Neural cell (in vitro differentiated cells): Measurements from ENCODE around the gene GPR173. TPM values are rescaled to one million over a fixed set of nuclear protein-coding genes. Genes with fewer than 3 reads are reported as not detected.

Experiments
- H2AFZ ChIP-seq: fragments of 200-600, 300-800 bp; sonication (generic), shearing (Covaris generic); 2 replicates; pipeline ENCODE4 v1.6.0; 2014; ENCODE audit warnings: low read depth, mild to moderate bottlenecking, antibody characterized with exemption, low read length, moderate library complexity
- H3F3A ChIP-seq: fragments of 200-600 bp; shearing (Covaris generic); 2 replicates; pipeline ENCODE4 v1.6.1; 2016; ENCODE audit warnings: mild to moderate bottlenecking, moderate library complexity, mixed read lengths, antibody characterized with exemption, low read length; ENCODE audit not compliant: insufficient read depth, poor library complexity, severe bottlenecking
- H3K27ac ChIP-seq: fragments of 200-600, 300-800 bp; sonication (generic), shearing (Covaris generic); 2 replicates; pipeline ENCODE4 v1.5.1; 2014; ENCODE audit warnings: mild to moderate bottlenecking, low read length, moderate library complexity
- H3K27me3 ChIP-seq: fragments of 300-800, 200-600 bp; sonication (generic), shearing (Covaris generic); 2 replicates; pipeline ENCODE4 v1.6.0; 2014; ENCODE audit warnings: mild to moderate bottlenecking, low read depth, low read length, moderate library complexity; ENCODE audit not compliant: insufficient read depth
- H3K36me3 ChIP-seq: fragments of 300-800, 200-600 bp; sonication (generic), shearing (Covaris generic); 2 replicates; pipeline ENCODE4 v1.5.1; 2014; ENCODE audit warnings: mild to moderate bottlenecking, antibody characterized with exemption, low read length, moderate library complexity; ENCODE audit not compliant: insufficient read depth
- H3K4me2 ChIP-seq: fragments of 300-800, 200-600 bp; sonication (generic), shearing (Covaris generic); 2 replicates; pipeline ENCODE4 v1.6.0; 2014; ENCODE audit warnings: mild to moderate bottlenecking, low read length
- H3K4me3 ChIP-seq: fragments of 300-800, 200-600 bp; sonication (generic), shearing (Covaris generic); 2 replicates; pipeline ENCODE4 v1.5.1; 2014; ENCODE audit warnings: mild to moderate bottlenecking, low read length, moderate library complexity
- H3K79me2 ChIP-seq: fragments of 200-600 bp; shearing (Covaris generic); replicated peaks from 2 replicates; pipeline ENCODE4 v1.6.0; 2014; ENCODE audit warnings: mild to moderate bottlenecking, low read length, moderate library complexity; ENCODE audit not compliant: insufficient read depth
- H3K9ac ChIP-seq: fragments of 300-800, 200-600 bp; sonication (generic), shearing (Covaris generic); 2 replicates; pipeline ENCODE4 v1.6.1; 2016; ENCODE audit warnings: mild to moderate bottlenecking, low read length, mixed read lengths
- H3K9me2 ChIP-seq: fragments of 200-600 bp; shearing (Covaris generic); 2 replicates; pipeline ENCODE4 v1.6.1; 2016; ENCODE audit warnings: mild to moderate bottlenecking, low read length, mixed read lengths; ENCODE audit not compliant: insufficient read depth
- H3K9me3 ChIP-seq: fragments of 200-600, 300-800 bp; sonication (generic), shearing (Covaris generic); 2 replicates; pipeline ENCODE4 v1.6.1; 2016; ENCODE audit warnings: mild to moderate bottlenecking, mixed run types, low read length, moderate library complexity, mixed read lengths
- H4K20me1 ChIP-seq: fragments of 200-600 bp; shearing (Covaris generic); 2 replicates; pipeline ENCODE4 v1.6.1; 2016; ENCODE audit warnings: mild to moderate bottlenecking, mixed run types; ENCODE audit not compliant: insufficient read depth
- CTCF ChIP-seq: fragments of 450-650 bp; IDR thresholded peaks from 2 replicates; pipeline ENCODE4 v1.5.1; 2014; ENCODE audit warnings: antibody characterized with exemption, mild to moderate bottlenecking, moderate library complexity; ENCODE audit not compliant: poor library complexity, severe bottlenecking
- EP300 ChIP-seq: fragments of 450-650 bp; conservative IDR thresholded peaks from 2 replicates; pipeline ENCODE4 v1.6.1; 2014; ENCODE audit warnings: antibody characterized with exemption, mild to moderate bottlenecking, moderate library complexity; ENCODE audit not compliant: poor library complexity, severe bottlenecking
- EZH2 ChIP-seq: fragments of 200-600, 300-800 bp; shearing (Covaris generic), sonication (generic); IDR thresholded peaks from 2 replicates; pipeline ENCODE4 v1.6.1; 2014; ENCODE audit warnings: antibody characterized with exemption, low read length, borderline replicate concordance, mild to moderate bottlenecking; ENCODE audit not compliant: insufficient read depth, poor library complexity, severe bottlenecking
- MXI1 ChIP-seq: fragments of 450-650 bp; conservative IDR thresholded peaks from 2 replicates; pipeline ENCODE4 v1.6.1; 2014; ENCODE audit warnings: antibody characterized with exemption, mild to moderate bottlenecking; ENCODE audit not compliant: poor library complexity, severe bottlenecking
- POLR2AphosphoS5 ChIP-seq: IDR thresholded peaks from 2 replicates; pipeline ENCODE4 v1.6.1; 2012
- RAD21 ChIP-seq: fragments of 450-650 bp; conservative IDR thresholded peaks from 2 replicates; pipeline ENCODE4 v1.6.1; 2014; ENCODE audit warnings: antibody characterized with exemption, mild to moderate bottlenecking, moderate library complexity
- REST ChIP-seq: IDR thresholded peaks from 2 replicates; pipeline ENCODE4 v1.6.1; 2012; ENCODE audit warnings: borderline replicate concordance
- SMC3 ChIP-seq: fragments of 450-650 bp; conservative IDR thresholded peaks from 2 replicates; pipeline ENCODE4 v1.6.1; 2014; ENCODE audit warnings: antibody characterized with exemption, mild to moderate bottlenecking, moderate library complexity; ENCODE audit not compliant: poor library complexity
- TAF1 ChIP-seq: IDR thresholded peaks from 2 replicates; pipeline ENCODE4 v1.6.1; 2012; ENCODE audit warnings: low read depth
- polyA plus RNA-seq: library from polyadenylated mRNA; depleted of rRNA; stranded (reverse); fragments of >200 nt; gene quantifications from 2 replicates; pipeline ENCODE4 v1.2.3, GENCODE V29; 2014

GPR173 gene
- polyA plus RNA-seq, 1 donor from 2014 or later = 26.9 TPM

- Histone ChIP-seq H2AFZ (no peak overlapping the region), H3K36me3 (no peaks in the 10 kb centered on the region), H3K27ac (no peak overlapping the region), H3K27me3 (no peaks in the 10 kb centered on the region), H4K20me1 (no peaks in the 10 kb centered on the region), H3K9me3 (no peaks in the 10 kb centered on the region), H3K4me3 (peak overlapping the region; percentile 82), H3K9ac (peak overlapping the region; percentile 85), H3K79me2 (no peaks in the 10 kb centered on the region), H3K4me2 (peak overlapping the region; percentile 48), H3K9me2 (no peaks in the 10 kb centered on the region), H3F3A (no peaks in the 10 kb centered on the region)
- no peak for TF ChIP-seq EZH2
- no peak for TF ChIP-seq RAD21
- TF ChIP-seq TAF1 = no peak
- no peak for TF ChIP-seq POLR2AphosphoS5
- TF ChIP-seq REST = no peak
- TF ChIP-seq CTCF = no peak
- TF ChIP-seq EP300 = no peak
- no peak for TF ChIP-seq MXI1
Measured at GRCh38 chrX:53084043-53084570, 35.5 kb downstream of the GPR173 start.

DNA sequence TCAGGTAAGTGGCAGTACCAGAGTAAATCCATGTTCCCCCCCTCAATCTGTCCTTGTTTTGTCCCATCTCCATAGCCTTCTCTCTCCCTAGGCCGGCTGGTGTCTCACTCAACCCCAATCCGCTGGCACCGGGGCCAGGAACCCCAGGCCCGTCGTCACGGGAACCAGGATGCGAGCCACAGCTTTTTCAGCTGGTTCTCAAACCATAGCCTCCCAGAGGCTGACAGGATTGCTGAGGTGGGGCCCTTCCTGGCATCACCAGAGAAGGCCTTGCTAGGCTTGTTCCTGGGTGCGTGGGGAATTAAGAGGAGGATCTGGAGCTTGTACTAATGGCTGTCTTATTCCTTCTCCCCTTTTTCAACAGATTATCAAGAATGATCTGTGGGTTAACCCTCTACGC is 36.3 kb downstream of the GPR173 start:
- no peak for TF ChIP-seq REST
- no peak for TF ChIP-seq MXI1
- TF ChIP-seq TAF1 = no peak
- no peak for TF ChIP-seq EP300
- no peak for TF ChIP-seq SMC3
- TF ChIP-seq RAD21 = no peak
- no peak for TF ChIP-seq CTCF
- no peak for TF ChIP-seq EZH2
- TF ChIP-seq POLR2AphosphoS5 = no peak
- no peak overlapping the region for H3K9ac ChIP-seq

More for the DNA sequence above, 36.3 kb downstream of the GPR173 start:
- Histone ChIP-seq H3K79me2 (no peaks in the 10 kb centered on the region), H2AFZ (no peak overlapping the region), H3K27me3 (no peaks in the 10 kb centered on the region), H4K20me1 (no peaks in the 10 kb centered on the region), H3K27ac (no peak overlapping the region), H3K9me3 (no peaks in the 10 kb centered on the region), H3F3A (no peaks in the 10 kb centered on the region), H3K4me3 (no peak overlapping the region), H3K4me2 (no peak overlapping the region), H3K36me3 (no peaks in the 10 kb centered on the region), H3K9me2 (no peaks in the 10 kb centered on the region)
